Activated CD8-positive, alpha-beta memory T cell treated with anti-CD3 and anti-CD28 coated beads, Interleukin-2, amount 50 U/mL, for 1 hour (primary cell): Measurements from ENCODE around the gene PLEKHB1.

ENCODE experiments used
- DNase-seq: peaks from one replicate; pipeline ENCODE4 v3.0.0-alpha.2; 2020; ENCODE audit errors: extremely low read depth

PLEKHB1 gene, protein sequence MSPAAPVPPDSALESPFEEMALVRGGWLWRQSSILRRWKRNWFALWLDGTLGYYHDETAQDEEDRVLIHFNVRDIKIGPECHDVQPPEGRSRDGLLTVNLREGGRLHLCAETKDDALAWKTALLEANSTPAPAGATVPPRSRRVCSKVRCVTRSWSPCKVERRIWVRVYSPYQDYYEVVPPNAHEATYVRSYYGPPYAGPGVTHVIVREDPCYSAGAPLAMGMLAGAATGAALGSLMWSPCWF

DNA sequence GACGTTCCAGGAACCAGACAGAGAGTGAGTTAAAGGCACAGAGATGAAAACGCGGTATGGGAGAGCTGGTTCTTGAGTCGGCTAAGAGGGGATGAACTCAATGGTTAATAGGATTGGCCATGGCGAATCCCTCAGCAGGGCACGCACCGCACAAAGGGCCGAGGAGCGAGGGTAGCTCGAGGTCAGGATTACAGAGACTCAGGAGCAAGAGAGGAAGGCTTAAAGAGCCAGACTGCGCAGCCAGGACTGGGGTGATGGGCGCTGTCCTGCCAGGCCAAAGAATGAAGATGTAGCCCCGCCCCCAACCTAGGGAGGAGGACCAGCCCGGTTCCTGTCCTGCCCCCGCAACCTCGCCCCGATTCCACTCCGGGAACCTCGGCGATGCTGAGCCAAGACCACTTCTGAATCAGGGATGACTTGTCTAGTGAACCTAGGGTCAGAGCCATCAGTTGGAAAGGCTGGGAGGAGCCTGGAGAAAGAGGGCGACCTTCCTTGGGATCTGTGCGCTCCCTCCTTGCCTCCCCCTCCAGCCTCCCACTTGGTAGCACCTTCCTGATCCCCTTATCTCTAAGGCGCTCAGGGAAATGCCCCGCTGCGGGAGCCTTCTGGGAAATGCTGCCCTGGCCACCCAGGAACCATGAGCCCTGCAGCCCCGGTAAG is at the start of gene PLEKHB1:
Gene PLEKHB1 (plus strand): TSS at position 610 of the 660 bp plus-strand sequence. CDS start 28 bp downstream, at position 638.
- no peak for DNase-seq

DNA sequence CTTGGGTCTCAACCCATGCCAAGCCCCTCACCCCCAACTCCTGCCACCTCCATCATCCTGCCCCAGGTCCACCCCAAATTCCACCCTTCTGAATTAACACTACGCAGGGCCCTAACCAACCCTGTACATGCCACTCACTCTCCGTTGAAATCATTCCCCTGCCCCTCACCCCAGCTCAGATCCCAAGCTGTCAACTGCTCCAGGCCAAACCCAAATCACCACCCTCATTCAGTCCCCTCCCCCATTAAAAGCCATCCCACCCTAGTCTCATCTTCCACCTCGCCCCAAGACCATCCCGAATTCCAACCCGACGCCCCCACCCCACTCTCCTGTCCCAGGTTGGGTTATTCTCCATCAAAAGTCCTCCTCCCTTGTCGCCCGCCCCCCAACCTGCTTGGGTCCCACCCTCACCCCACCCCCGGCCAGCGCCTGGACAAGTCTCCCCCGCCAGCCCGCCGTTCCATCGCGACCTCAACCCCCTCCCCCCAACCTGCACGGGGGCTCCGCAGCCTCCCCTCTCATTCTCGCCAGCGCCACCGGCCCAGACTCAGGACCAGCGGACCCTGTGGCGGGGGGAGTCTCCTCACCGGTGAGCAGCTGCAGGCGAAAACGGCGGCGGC is 48.9 kb upstream of the PLEKHB1 start:
- DNase-seq, result no peak

DNA sequence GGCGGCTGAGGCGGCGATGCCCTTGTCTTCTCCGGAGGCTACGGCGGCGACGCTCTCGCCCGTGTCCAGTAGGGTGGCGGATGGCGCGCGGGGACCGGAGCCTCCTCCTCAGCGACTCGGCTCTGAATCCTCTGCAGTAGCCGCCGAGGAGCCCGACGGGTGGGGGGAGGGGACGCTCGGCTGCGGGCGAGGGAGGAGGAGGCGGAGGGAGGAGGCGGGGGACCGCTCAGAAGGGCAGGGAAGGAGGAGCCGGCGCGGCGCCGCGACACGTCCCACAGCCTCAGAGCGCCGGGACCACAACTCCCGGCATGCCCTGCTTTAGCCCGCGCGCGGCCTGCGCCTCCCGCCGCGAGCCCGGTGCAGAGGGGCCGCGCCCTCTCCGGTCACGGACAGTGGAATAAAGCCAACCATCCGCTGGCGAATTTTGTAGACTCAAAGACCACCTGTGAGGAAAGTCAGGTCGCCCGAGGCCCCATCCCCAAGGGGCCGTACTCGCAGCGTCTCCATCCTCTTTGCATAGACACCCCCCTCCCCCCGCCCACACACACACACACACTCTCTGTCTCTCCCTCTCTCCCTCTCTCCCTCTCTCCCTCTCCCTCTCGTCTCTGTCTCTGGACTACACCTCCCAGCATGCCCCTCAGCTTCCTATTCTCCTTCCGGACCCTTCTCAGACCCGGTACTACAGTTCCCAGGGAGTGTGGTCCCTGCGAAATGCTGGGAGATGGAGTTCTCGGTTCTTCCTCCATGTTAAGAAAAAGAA is 48.2 kb upstream of the PLEKHB1 start, which contains the start of gene FAM168A:
Gene FAM168A (minus strand): TSS at position 157 of the 763 bp plus-strand sequence. CDS start 129,638 bp downstream, outside the sequence.
- DNase-seq, result peak; percentile 68

DNA sequence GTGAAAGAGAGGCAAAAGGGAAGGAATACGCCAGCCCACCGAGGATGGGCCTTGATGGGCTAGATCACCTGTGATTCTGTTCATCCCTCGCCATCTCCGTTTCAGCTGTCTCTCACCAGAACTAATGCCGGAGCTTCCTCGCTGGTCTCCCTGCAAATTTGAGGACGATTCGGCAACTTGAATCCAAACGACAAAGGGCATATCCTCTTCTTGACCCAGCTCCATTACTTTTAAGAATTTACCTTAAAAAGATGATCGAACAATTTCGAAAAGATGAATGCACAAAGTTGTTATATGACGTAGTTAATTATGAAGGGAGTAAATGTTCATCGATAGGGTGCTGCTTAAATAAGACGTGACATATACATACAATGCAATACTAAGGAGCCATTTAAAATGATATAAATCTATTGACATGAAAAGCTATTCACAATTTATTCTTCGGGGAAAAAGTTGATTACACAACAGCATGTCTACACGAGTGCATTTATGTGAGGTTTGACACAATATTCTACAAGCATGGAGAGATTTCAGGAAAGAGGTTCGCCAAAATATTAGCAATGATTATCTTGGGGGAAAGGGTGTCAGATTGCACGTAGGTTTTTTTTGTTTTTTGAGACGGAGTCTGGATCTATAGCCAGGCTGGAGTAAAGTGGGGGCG is 47.5 kb upstream of the PLEKHB1 start:
- no peak for DNase-seq

DNA sequence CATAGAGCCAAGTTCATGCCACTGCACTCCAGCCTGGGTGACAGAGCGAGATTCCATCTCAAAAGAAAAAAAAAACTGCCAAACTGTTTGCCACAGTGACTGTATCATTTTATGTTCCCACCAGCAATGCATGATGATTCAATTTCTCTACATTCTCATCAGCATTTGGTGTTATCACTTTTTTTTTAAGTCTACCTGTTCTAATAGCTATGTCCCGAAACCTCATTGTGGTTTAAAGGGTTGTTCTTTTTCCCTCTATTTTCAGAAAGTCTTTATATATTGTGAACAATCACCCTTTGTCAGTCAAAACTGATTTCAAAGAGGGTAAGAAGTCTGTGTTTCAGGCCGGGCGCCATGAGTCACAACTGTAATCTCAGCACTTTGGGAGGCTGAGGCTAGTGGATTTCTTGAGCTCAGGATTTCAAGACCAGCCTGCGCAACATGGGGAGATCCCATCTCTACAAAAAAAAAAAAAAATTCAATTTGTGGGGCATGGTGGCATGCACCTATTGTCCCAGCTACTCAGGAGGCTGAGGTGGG is 33.7 kb upstream of the PLEKHB1 start:
- DNase-seq, result no peak

DNA sequence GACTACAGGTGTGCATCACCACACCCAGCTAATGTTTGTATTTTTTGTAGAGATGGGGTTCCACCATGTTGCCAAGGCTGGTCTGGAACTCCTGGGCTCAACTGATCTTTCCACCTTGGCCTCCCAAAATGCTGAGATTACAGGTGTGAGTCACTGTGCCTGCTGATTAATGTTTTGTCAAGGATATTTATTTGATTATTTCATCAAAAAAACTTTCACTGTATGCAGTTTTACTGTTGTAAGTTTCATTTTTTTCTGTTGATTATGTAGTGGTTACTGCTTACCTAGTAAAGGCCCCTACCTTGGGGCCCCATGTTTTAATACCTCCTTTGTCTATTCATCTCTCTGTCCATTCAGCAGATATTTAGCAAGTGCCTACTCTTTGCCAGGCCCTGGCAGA is 31.8 kb upstream of the PLEKHB1 start:
- no peak for DNase-seq

DNA sequence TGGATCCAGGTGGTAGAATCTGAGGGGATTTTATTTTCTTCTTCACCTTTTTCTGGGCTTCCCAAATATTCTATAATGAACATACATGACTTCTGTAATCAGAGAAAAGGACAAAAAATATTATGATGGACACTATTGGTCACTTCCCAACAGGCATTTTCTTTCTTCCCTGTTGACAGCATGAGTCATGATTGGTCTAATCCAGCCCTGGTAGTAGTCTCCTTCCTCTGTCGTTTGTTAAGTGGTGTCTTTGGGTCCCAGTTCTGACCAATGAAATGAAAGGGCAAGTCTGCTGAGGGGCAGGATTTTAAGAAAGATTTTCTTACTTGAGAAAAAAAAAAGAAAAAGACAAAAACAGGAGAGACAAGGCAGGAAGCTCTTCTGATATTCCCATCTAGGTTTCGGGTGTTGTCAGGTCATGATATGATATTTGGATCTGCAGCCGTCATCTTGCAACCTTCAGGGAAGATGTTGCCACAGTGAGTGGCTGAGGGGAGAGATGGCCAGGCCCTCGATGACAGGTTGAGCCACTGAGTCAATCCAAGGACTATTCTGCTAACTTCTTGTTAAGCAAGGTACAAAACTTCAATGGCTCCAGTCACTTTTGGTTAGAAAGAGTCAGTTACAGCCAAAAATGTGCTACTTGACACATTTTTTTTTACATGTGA is 23.3 kb upstream of the PLEKHB1 start:
- DNase-seq, result no peak

DNA sequence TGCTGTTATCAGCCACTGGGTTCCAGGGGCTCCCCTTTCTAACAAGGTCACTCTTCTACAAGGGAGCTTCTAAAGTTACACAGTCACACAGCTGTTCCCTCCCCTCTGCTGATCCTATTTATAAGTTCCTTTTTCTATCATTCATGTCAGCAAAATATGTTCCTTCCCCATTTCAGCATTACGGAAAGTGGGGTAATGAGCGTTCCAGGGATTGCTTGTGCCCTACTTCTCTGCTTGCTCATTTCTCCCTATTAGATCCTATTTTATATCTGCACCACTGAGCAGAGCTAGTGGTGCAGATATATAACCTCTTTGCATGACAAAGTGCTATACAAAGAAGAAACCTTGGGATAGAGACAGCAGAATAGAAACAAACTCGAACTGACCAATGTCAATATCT is 22.7 kb upstream of the PLEKHB1 start:
- DNase-seq, result no peak

DNA sequence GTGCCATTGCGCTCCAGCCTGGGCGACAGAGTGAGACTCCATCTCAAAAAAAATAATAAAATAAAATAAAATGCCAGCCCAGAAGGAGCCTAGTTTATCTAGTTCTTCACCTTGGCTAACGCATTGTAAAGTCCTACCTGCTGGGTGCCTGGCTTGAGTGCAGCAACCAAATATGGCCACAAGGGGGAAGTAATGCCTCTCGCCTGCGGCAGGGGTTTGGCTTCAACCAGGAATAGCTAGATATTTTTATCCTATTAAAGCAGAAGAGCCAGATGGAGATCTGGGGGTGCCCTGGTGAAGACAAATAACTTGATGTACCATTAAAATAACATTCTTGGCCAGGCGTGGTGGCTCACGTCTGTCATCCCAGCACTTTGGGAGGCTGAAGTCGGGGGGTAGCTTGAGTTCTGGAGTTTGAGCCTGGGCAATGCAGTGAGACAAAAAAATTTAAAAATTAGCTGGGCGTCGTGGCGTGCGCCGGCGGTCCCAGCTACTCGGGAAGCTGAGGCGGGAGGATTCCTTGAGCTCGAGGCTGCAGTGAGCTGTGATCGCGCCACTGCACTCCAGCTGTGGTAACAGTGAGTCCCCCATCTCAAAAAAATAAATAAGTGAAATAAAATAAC is 20.6 kb upstream of the PLEKHB1 start:
- DNase-seq, result peak; percentile 21

DNA sequence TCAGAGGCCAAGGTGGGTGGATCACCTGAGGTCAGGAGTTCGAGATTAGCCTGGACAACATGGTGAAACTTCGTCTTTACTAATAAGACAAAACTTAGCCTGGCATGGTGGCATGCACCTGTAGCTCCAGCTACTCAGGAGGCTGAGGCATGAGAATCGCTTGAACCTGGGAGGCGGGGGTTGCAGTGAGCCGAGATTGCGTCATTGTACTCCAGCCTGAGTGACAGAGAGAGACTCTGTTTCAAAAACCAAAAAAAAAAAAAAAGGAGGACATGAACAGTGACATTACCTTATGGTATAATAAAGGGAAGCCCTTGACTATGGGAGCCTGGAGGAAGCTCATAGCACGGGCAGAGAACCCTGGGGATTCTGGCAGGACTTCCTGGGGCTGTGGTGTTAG is 16.5 kb upstream of the PLEKHB1 start:
- DNase-seq, result no peak

DNA sequence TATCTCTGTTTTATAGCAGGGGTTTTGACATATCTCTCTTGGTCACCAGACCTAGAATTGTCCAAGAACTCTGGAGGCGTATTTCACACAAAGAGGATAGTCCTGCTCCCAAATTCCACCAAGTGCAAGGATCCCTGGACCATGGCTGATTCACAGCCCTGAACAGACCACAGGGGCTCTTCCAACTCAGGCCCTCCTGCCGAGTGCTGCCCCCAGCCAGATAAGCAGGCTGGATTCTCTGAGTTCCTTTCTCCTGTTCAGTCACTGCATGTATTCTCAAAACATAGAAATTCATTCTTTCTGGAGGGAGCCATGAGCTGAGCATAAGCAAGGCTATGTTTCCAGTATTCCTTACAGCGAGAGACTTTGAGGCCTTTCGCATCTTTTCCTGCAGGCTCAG is 13.4 kb upstream of the PLEKHB1 start:
- DNase-seq, result no peak

DNA sequence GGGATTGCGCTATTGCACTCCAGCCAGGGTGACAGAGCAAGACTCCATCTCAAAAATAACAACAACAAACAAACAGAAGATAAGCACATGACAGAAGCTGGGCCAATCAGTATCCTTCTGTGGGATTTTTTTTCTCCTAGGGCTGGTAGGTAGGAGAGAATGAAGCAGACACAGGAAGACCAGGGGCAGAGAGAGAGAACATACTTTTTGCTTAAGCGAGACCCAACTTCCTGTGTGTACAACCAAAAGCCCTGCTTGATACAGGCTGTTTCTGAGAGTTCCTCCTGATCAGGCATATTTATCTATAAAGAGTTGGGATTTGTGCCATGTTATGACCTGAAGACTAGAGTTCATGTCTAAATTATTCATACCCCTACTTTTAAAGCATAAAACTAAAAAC is 12.4 kb upstream of the PLEKHB1 start:
- DNase-seq, result no peak

DNA sequence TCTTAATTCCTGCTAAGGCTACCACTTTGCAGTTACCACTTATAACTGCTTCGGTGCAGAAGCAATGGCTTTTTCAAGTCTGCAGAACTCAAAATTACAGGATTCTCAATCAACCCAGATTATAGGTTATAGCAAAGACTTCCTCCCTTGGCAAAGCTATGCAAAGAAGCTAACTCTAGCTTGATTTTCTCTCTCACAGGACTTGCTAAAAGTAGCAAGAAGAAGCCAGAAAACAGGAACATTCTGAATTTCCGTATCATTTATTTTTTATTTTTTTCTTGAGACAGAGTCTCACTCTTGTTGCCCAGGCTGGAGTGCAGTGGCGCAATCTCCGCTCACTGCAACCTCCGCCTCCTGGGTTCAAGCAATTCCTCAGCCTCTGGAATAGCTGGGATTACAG is 10.7 kb upstream of the PLEKHB1 start:
- no peak for DNase-seq

DNA sequence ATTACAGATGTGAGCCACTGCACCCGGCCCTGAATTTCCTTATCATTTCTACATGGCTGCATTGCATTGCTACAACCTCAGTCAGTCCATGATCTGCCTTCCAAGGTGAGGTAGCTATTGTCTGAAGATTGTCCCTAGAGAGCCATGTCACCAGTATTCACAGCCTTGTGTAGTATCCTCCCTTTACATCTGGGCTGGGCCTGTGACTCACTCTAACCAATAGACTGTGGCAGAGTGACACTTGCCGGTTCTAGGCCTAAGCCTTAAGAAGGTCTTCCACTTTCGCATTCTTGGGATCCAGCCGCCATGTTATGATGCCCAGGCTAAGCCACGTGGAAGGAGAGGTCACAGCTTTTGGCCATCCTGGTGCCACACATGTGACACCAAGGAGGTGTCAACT is 10.1 kb upstream of the PLEKHB1 start:
- DNase-seq, result no peak

DNA sequence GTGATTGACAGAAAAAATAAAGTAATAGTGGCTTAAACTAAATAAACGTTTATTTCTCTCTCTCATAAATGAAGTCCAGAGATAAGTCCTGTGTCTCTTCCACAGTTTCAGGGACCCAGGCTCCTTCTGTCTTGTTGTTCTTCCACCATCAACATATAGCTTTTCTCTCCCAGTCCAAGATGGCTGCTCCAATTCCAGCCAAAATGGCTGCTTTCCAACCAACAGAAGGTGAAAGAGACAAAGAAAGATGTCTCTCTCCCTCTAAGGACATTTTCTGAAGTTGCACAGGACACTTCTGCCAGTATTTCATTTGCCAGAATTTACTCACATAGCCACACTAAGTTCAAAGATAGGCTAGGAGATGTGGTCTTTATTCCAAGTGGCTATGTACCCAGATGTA is 9.4 kb upstream of the PLEKHB1 start:
- DNase-seq, result no peak

DNA sequence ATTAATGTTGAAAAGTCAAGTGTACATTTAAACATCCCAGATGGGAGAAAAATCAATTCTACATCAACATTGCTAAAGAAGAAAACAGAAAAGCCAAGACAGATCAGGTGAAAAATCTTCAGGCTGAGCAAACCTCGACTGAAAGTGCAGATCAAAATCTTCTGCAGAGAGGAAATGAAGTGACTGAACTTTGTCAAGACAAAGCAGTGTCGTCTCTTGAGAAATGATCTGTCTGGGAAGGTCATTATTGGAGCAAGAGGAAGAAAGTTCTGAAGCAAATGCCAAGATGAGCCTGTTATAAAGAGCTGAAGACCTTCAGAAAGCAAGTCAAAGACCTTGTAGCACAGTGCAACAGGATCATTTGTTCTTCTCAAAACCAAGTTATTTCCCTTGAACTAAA is 5.8 kb upstream of the PLEKHB1 start:
- no peak for DNase-seq

DNA sequence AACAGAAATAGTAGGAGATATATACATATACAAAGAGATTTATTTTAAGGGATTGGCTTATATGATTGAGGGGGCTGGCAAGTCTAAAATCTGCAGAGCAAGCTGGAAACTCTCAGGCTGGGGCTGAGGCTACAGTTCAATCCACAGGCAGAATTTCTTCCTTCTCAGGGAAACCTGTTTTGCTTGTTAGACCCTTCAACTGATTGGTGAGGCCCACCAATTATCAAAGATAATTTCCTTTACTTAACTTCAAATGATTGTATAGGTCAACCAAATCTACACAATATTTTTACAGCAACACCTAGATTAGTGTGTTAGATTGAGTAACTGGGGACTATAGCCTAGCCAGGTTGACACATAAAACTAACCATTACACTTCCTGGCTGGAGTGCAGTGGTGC is 4.7 kb upstream of the PLEKHB1 start:
- no peak for DNase-seq

DNA sequence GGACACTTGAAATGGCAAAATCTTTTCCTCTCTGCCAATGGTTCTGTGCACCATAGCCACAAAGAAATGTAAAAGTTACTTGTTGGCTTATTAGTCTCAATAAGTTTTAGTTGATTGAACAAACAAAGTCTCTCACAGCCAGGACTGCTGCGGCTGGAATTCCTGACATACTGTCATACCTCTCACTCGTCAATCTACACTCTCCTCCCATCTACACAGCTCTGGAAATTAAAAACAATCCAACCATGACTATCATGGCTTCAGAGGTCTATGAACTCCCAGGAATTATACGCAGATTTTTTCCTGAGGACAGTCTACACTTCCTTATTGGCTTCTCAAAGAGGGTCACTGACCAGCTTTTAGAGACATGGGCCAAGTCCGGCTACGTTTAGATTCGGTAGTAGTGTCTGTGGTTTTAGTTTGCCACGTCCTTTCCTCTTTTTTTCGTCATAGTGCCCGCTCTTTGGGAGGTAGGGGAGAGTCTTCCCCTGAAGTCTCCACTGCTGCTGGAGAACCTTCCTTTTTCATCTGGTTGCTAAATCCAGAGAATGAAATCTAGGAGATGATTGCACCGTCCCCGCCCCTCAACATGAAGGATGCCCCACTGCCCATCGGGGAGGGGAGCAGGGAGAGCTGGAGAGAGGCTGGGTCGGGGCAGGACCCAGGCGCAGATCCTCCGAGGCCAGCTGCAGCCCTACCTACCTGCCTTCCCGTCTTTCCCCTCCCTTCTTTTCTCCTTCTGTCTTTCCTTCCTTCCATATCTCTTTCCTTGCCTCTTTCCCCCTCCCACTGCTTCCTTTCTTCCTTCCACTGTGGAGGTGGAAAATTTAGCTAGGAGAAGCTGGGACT is 1.0 kb upstream of the PLEKHB1 start:
- DNase-seq, result no peak

DNA sequence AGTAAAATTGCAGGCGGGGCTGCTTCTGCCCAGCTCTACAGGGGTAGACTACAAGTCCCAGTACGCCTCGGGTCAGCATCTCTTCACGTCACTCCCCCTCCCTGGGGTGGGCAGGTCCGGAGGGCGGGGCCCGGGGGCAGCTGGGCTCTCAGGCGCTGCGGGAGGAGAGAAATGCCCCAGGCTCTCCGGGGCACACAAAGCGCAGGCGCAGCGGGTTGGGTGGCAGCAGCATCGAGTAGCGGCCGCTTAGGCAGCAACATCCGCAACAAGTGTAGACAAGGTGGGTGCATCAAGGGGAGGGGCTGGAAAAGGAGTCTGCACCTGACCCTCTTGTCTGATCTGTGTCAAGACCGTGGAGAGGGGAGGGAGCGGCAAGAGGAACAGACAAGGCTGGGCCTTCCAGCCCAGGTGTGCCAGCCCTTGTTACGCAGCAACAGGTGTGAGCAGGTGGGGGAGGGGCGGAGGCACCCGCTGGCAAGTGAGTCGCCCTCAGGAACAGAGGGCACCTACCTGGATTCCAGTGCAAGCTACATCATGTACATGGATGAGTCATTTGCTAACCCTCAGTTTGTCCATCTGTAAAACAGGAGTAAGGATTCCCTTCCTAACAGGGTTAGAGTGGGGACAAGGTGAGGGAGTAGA is 1.2 kb downstream of the PLEKHB1 start:
- peak; percentile 75 for DNase-seq
